ENCODE results near the gene VPS54. TPM values are rescaled to one million over a fixed set of nuclear protein-coding genes. Genes with fewer than 3 reads are reported as not detected.
A peak's percentile ranks its signal among the peaks of the same experiment; 100 is the strongest.

VPS54 gene
- total RNA-seq, 4 donors from 2014 or later, result 21.7 to 33.2 (median 27.2) TPM

GRCh38 chr2:64018701-64019082 lies 536 bp downstream of the VPS54 start:
- 0% methylated on average over 5 to 7 of the region's 38 CpGs for WGBS, 2 donors (ENCODE audit: low coverage in 1 of 2)
- Histone ChIP-seq H3K9me3 (no peaks in the 10 kb centered on the region), H3K4me1 (peaks cover 4 to 58% (median 11%) of the 10 kb centered on the region in 3 donors), H3K27me3 (no peaks in the 10 kb centered on the region), H3K4me3 (peak overlapping the region; percentile 65 to 86), H3K27ac (peak overlapping the region; percentile 89 to 99 (median 98)), H3K36me3 (no peaks in the 10 kb centered on the region)
- ATAC-seq, result peak; percentile 74
- TF ChIP-seq, protein P1, sequence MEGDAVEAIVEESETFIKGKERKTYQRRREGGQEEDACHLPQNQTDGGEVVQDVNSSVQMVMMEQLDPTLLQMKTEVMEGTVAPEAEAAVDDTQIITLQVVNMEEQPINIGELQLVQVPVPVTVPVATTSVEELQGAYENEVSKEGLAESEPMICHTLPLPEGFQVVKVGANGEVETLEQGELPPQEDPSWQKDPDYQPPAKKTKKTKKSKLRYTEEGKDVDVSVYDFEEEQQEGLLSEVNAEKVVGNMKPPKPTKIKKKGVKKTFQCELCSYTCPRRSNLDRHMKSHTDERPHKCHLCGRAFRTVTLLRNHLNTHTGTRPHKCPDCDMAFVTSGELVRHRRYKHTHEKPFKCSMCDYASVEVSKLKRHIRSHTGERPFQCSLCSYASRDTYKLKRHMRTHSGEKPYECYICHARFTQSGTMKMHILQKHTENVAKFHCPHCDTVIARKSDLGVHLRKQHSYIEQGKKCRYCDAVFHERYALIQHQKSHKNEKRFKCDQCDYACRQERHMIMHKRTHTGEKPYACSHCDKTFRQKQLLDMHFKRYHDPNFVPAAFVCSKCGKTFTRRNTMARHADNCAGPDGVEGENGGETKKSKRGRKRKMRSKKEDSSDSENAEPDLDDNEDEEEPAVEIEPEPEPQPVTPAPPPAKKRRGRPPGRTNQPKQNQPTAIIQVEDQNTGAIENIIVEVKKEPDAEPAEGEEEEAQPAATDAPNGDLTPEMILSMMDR (IDR thresholded peaks at IDR 0.05), result no peak
- TF ChIP-seq POLR2A (IDR thresholded peaks at IDR 0.05) (no peak), EP300 (IDR thresholded peaks at IDR 0.05) (no peak), POLR2AphosphoS5 (IDR thresholded peaks at IDR 0.05) (no peak)

DNA sequence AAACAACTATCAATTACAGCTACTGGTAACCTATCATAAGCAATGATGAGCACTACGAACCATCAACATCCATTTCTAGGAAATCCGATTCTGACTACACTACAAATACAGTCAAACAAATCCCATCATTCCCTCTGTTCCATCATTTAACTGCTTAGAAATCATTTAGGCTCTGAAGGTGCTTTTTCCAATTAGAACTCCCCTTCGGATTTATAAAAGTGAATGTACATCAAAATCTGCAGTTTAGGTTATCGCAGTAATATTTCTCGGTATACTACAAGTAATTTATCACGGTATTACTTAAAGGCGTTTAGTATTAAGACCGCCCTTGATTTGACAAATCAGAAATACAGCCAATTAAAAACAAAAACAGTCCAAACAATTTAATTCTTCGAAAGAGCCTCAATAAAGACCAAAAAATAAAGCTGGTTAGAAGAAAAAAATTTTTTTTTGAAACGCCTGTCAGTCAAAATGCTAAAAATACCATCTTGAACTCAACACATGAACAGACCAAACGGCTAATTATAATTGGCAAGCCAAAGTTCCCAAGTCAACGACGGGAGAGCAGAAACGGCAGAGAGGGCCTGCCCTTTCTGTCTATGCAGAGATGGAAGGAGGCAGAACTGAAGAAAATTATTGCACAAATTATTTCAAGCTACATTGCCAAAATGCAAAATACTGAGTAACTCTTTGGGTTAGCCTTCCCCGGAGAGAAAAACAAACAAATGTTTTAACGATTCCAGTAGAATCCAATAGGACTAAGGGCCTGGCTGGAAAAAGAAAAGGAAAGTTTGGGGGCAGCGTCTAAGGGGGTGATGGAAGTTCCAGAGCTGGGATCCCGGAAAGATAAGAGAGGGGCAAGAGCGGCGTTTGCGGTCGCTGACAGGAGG lies 1.2 kb downstream of the VPS54 start:
- Histone ChIP-seq H3K27me3 (no peaks in the 10 kb centered on the region), H3K36me3 (no peaks in the 10 kb centered on the region), H3K4me3 (peak overlapping the region; percentile 65 to 86), H3K27ac (peak overlapping the region; percentile 89 to 99 (median 98)), H3K4me1 (peaks cover 4 to 61% (median 11%) of the 10 kb centered on the region in 3 donors), H3K9me3 (no peaks in the 10 kb centered on the region)
- no peak for ATAC-seq
- WGBS, 2 donors (ENCODE audit: low coverage in 1 of 2), result 0 to 2% methylated on average over 22 of the region's 22 CpGs
- TF ChIP-seq, protein P1 (IDR thresholded peaks at IDR 0.05), result no peak
- TF ChIP-seq POLR2AphosphoS5 (IDR thresholded peaks at IDR 0.05) (peak; percentile 20), EP300 (IDR thresholded peaks at IDR 0.05) (no peak)

- H3K4me1 ChIP-seq, result peaks cover 4 to 77% (median 11%) of the 10 kb centered on the region in 3 donors
- WGBS, 2 donors (ENCODE audit: low coverage in 1 of 2), result 80 to 94% methylated on average over 3 of the region's 3 CpGs
- no peaks in the 10 kb centered on the region for H3K27me3 ChIP-seq
- H3K27ac ChIP-seq, result no peak overlapping the region
- ATAC-seq, result no peak
- no peaks in the 10 kb centered on the region for H3K9me3 ChIP-seq
- TF ChIP-seq EP300 (IDR thresholded peaks at IDR 0.05), result no peak
- TF ChIP-seq POLR2A (IDR thresholded peaks at IDR 0.05), result no peak
- no peak for TF ChIP-seq POLR2AphosphoS5 (IDR thresholded peaks at IDR 0.05)
- TF ChIP-seq, protein P1 (IDR thresholded peaks at IDR 0.05), result no peak
- H3K4me3 ChIP-seq, result no peak overlapping the region
- H3K36me3 ChIP-seq, result no peaks in the 10 kb centered on the region
These were observed 3.3 kb downstream of the VPS54 start for GRCh38 chr2:64015898-64016297.

DNA sequence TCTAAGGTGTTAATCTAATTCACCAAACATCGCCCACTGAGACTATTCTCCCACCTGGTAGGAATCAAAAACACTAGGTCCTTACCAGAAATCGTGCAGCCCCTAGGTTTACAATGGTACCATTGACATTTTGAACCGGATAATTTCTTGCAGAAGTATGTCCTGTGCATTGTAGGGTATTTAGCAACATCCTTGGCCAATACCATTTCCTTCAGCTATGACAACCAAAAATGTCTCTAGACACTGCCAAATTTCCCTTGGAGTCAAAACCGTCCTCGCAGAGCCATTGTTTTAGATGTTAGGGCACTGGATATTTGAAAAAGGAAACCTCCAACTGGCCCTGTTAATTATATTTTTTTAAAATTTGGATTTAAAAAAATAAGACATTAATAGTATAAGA lies 3.8 kb downstream of the VPS54 start:
- no peaks in the 10 kb centered on the region for H3K27me3 ChIP-seq
- peaks cover 4 to 76% (median 9%) of the 10 kb centered on the region in 3 donors for H3K4me1 ChIP-seq
- no peak for ATAC-seq
- H3K36me3 ChIP-seq, result no peaks in the 10 kb centered on the region
- no peak overlapping the region for H3K4me3 ChIP-seq
- H3K9me3 ChIP-seq, result no peaks in the 10 kb centered on the region
- TF ChIP-seq, protein P1 (IDR thresholded peaks at IDR 0.05), result no peak
- TF ChIP-seq EP300 (IDR thresholded peaks at IDR 0.05) (no peak), POLR2AphosphoS5 (IDR thresholded peaks at IDR 0.05) (no peak), POLR2A (IDR thresholded peaks at IDR 0.05) (no peak)
- no peak overlapping the region for H3K27ac ChIP-seq
- whole genome bisulfite sequencing, 2 donors (ENCODE audit: low coverage in 1 of 2), result 66 to 76% methylated on average over 5 of the region's 5 CpGs

DNA sequence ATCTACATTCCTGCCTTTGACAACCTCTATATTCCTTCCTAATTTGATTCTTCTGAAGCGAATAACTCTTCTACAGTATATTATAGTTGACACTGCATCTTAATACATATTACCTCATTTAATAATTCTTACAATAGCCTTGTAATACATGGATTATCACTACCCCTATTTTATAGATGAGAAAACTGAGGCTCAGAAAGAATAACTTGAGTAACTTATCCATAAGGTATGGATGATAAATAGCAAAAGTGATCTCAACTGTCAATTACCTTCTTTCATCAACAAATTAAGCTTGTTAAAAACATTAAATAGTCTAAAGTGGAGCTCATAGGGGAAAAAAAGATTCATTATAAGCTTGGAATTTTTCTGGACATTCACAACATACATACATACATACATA lies 4.6 kb downstream of the VPS54 start:
- no peak for TF ChIP-seq EP300 (IDR thresholded peaks at IDR 0.05)
- TF ChIP-seq, protein P1 (IDR thresholded peaks at IDR 0.05), result no peak
- TF ChIP-seq POLR2AphosphoS5 (IDR thresholded peaks at IDR 0.05), result no peak
- no peak for TF ChIP-seq POLR2A (IDR thresholded peaks at IDR 0.05)
- H3K27me3 ChIP-seq, result no peaks in the 10 kb centered on the region
- H3K9me3 ChIP-seq, result no peaks in the 10 kb centered on the region
- no peak overlapping the region for H3K27ac ChIP-seq
- H3K4me1 ChIP-seq, result peaks cover 4 to 68% (median 4%) of the 10 kb centered on the region in 3 donors
- H3K36me3 ChIP-seq, result no peaks in the 10 kb centered on the region
- 94% methylated on average over 1 of the region's 1 CpG; no CpG with 5 or more reads in 1 of the 2 donors for WGBS, 2 donors (ENCODE audit: low coverage in 1 of 2)
- no peak overlapping the region for H3K4me3 ChIP-seq
- no peak for ATAC-seq

All from gastroesophageal sphincter (tissue), 4 donors.